GM12875 (cell line): ENCODE data around the gene CDK13.

Experiments used
- H3K4me3 ChIP-seq: one replicate; pipeline ENCODE4 v1.5.1; 2011; ENCODE audit warnings: low read depth, low read length, control low read depth
- TF ChIP-seq, protein P1 (sequence below): IDR thresholded peaks from 2 replicates; pipeline ENCODE4 v1.5.1; 2011; ENCODE audit warnings: low read depth, mild to moderate bottlenecking, control low read depth, inconsistent platforms, low read length, moderate library complexity, borderline replicate concordance; ENCODE audit not compliant: insufficient read depth

Gene CDK13

DNA sequence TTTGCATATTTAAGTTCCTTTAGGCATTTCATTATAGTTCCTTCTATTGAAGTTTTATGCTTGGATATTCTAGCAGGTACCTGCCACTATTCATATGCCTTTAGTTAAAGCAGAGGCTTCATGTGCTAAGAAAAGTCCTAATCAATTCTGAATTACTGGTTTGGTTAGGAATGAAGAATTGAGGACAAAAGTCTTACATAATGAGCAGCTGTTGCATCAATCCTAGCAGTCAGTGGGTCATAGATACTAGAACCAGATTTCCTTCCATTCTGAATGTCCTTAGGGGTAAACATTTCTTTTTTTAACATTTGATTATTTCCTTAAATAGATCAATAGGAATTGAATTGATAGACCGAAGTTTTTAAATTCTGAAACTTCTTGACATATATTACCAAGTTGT is 59.2 kb downstream of the CDK13 start:
- TF ChIP-seq, protein P1, sequence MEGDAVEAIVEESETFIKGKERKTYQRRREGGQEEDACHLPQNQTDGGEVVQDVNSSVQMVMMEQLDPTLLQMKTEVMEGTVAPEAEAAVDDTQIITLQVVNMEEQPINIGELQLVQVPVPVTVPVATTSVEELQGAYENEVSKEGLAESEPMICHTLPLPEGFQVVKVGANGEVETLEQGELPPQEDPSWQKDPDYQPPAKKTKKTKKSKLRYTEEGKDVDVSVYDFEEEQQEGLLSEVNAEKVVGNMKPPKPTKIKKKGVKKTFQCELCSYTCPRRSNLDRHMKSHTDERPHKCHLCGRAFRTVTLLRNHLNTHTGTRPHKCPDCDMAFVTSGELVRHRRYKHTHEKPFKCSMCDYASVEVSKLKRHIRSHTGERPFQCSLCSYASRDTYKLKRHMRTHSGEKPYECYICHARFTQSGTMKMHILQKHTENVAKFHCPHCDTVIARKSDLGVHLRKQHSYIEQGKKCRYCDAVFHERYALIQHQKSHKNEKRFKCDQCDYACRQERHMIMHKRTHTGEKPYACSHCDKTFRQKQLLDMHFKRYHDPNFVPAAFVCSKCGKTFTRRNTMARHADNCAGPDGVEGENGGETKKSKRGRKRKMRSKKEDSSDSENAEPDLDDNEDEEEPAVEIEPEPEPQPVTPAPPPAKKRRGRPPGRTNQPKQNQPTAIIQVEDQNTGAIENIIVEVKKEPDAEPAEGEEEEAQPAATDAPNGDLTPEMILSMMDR: no peak
- no peak overlapping the region for H3K4me3 ChIP-seq

DNA sequence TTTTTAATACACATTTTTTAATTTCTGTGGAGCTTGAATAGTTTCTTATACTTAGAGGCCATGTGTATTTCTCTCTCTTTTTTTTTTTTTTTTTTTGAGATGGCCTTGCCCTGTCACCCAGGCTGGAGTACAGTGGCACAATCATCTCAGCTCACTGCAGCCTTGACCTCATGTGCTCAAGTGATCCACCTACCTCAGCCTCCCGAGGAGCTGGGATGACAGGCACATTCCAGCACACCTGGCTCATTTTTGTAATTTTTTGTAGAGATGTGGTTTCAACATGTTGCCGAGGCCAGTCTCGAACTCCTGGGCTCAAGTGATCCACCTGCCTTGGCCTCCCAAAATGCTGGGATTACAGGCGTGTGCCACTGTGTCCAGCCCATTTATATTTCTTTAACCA is 64.3 kb downstream of the CDK13 start:
- no peak overlapping the region for H3K4me3 ChIP-seq
- TF ChIP-seq, protein P1: no peak

DNA sequence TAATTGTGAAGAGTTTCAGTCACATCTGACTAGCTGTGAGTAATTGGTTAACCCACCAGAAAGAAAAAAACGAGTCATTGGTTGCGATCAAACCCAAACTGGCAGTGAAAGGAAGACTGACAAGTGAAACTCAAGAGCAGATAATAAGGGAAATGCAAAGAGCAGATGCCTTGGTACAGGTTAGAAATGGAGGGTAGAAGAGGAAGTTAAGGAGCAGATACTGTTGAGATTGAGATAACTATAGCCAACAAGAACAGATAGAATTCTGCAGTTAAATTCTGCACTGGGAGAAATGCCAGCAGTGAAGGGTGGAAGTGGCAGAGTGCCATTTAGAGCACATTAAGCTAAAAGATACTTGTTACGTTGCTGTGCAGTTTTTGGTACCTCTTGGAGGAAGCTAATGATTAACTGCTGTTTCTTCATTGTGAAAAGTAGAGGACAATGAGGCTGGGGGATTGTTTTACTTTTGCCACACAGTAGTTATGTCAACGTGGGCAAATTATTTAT is 65.8 kb downstream of the CDK13 start:
- no peak overlapping the region for H3K4me3 ChIP-seq
- TF ChIP-seq, protein P1: no peak

DNA sequence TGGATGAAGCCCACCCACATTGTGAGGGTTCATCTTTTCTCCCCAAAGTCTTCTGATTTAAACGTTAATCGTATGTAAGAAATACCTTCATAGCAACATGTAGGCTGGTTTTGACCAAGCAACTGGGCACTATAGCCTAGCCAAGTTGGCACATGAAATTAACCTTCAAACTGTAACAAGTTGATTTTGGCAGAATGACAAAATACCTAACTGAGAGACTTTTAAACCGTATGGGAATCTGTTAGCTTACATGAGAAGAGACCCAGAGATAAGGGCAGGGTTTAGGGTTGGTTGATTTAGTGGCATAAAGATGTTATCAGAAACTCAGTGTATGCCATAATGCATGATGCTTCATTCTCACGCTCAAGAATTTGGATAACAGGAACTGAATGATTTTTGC is 69.5 kb downstream of the CDK13 start:
- TF ChIP-seq, protein P1: no peak
- no peak overlapping the region for H3K4me3 ChIP-seq

DNA sequence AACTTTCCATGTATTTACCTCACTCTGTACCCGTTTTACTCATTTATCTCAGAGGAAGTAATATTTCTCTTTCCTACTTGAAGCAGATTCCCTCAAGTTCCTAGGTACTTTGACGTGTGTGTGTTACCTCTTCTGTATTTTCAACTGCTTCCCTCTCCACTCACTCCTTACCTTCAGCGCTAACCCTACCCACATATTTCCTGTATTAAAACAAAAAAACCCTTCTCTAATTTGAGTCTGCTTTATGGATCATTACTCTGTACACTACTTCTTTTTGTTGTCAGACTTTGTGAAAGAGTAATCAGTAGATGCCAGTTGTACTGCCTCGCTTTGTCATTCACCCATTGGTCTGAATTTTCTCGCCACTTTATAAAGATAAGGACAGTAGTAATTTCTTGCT is 74.0 kb downstream of the CDK13 start:
- no peak overlapping the region for H3K4me3 ChIP-seq
- TF ChIP-seq, protein P1: no peak

DNA sequence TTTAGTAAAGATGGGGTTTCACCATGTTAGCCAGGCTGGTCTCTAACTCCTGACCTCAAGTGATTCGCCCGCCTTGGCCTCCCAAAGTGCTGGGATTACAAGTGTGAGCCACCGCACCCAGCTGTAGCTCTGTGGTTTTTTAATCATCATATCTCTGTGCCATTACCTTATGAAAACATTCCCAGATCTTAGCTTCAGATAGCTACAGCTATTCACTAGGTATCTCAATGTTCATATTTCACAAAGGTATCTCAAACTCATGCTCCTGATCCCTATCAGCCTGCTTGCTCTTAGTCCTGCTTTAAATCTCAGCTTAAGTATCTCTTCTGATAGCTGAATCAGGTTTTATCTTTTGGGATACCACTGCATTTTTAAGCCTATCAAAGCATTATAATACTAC is 74.8 kb downstream of the CDK13 start:
- no peak overlapping the region for H3K4me3 ChIP-seq
- TF ChIP-seq, protein P1: no peak

DNA sequence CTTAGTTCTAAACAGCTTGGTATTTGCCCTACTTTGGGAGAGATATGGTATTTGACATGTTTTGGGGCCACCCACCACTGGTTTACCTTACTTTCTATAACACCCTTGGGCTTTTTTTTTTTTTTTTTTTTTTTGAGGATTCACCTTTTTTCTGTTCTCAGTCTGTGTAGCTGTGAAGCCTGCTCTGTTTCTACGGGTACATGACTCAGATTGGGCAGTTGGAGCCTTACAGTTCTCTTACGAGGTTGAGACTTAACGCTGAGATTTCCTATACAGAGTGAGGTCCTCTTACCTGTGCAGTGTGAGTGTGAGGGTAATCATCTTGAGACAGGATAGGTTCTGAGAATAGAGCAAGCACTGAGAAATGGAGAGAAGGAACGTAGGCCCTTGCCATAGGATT is 77.5 kb downstream of the CDK13 start:
- TF ChIP-seq, protein P1: no peak
- no peak overlapping the region for H3K4me3 ChIP-seq
